ENCODE measurements around the gene KIAA0586. TPM values are rescaled to one million over a fixed set of nuclear protein-coding genes. Genes with fewer than 3 reads are reported as not detected.
A peak's percentile ranks its signal among the peaks of the same experiment; 100 is the strongest.

KIAA0586 gene
- total RNA-seq, 1 experiment from 2014 or later: 6.4 TPM

- in situ Hi-C loops (cut with HindIII; ENCODE audit: low pct_unique_long_range_greater_than_20kb, low sequenced_read_pairs): no loop called here
- no peak for DNase-seq (ENCODE audit: low read depth)
These were observed 105.9 kb downstream of the KIAA0586 start for GRCh38 chr14:58533446-58533845.

- in situ Hi-C loops (cut with HindIII; ENCODE audit: low pct_unique_long_range_greater_than_20kb, low sequenced_read_pairs): no loop called here
- no peak for DNase-seq (ENCODE audit: low read depth)
These were observed 107.5 kb downstream of the KIAA0586 start for GRCh38 chr14:58535044-58535443.

- in situ Hi-C loops (cut with HindIII; ENCODE audit: low pct_unique_long_range_greater_than_20kb, low sequenced_read_pairs): no loop called here
- DNase-seq (ENCODE audit: low read depth): no peak
These were observed 109.5 kb downstream of the KIAA0586 start for GRCh38 chr14:58537004-58537403.

GRCh38 chr14:58540749-58541632 is 113.5 kb downstream of the KIAA0586 start:
- in situ Hi-C loops (cut with HindIII; ENCODE audit: low pct_unique_long_range_greater_than_20kb, low sequenced_read_pairs): no loop called here
- no peak for DNase-seq (ENCODE audit: low read depth)

- in situ Hi-C loops (cut with HindIII; ENCODE audit: low pct_unique_long_range_greater_than_20kb, low sequenced_read_pairs): no loop called here
- no peak for DNase-seq (ENCODE audit: low read depth)
These were observed 114.1 kb downstream of the KIAA0586 start for GRCh38 chr14:58541633-58542022.

GRCh38 chr14:58543253-58543652 is 115.7 kb downstream of the KIAA0586 start:
- no peak for DNase-seq (ENCODE audit: low read depth)
- in situ Hi-C loops (cut with HindIII; ENCODE audit: low pct_unique_long_range_greater_than_20kb, low sequenced_read_pairs): no loop called here

GRCh38 chr14:58547649-58548048 is 120.1 kb downstream of the KIAA0586 start:
- in situ Hi-C loops (cut with HindIII; ENCODE audit: low pct_unique_long_range_greater_than_20kb, low sequenced_read_pairs): no loop called here
- no peak for DNase-seq (ENCODE audit: low read depth)

GRCh38 chr14:58549105-58549757 is 121.7 kb downstream of the KIAA0586 start:
- DNase-seq (ENCODE audit: low read depth): no peak
- in situ Hi-C loops (cut with HindIII; ENCODE audit: low pct_unique_long_range_greater_than_20kb, low sequenced_read_pairs): no loop called here

- DNase-seq (ENCODE audit: low read depth): no peak
- in situ Hi-C loops (cut with HindIII; ENCODE audit: low pct_unique_long_range_greater_than_20kb, low sequenced_read_pairs): no loop called here
These were observed 126.4 kb downstream of the KIAA0586 start for GRCh38 chr14:58553959-58554358.

- in situ Hi-C loops (cut with HindIII; ENCODE audit: low pct_unique_long_range_greater_than_20kb, low sequenced_read_pairs): no loop called here
- no peak for DNase-seq (ENCODE audit: low read depth)
These were observed 128.1 kb downstream of the KIAA0586 start for GRCh38 chr14:58555647-58556046.

- in situ Hi-C loops (cut with HindIII; ENCODE audit: low pct_unique_long_range_greater_than_20kb, low sequenced_read_pairs): no loop called here
- no peak for DNase-seq (ENCODE audit: low read depth)
These were observed 129.7 kb downstream of the KIAA0586 start for GRCh38 chr14:58557242-58557641.

GRCh38 chr14:58560208-58560607 is 132.7 kb downstream of the KIAA0586 start:
- in situ Hi-C loops (cut with HindIII; ENCODE audit: low pct_unique_long_range_greater_than_20kb, low sequenced_read_pairs): no loop called here

GRCh38 chr14:58562141-58562540 is 134.6 kb downstream of the KIAA0586 start:
- DNase-seq (ENCODE audit: low read depth): no peak
- in situ Hi-C loops (cut with HindIII; ENCODE audit: low pct_unique_long_range_greater_than_20kb, low sequenced_read_pairs): no loop called here

More at GRCh38 chr14:58560208-58560607, 132.7 kb downstream of the KIAA0586 start:
- no peak for DNase-seq (ENCODE audit: low read depth)

GRCh38 chr14:58563978-58564377 is 136.5 kb downstream of the KIAA0586 start:
- DNase-seq (ENCODE audit: low read depth): no peak
- in situ Hi-C loops (cut with HindIII; ENCODE audit: low pct_unique_long_range_greater_than_20kb, low sequenced_read_pairs): no loop called here

- DNase-seq (ENCODE audit: low read depth): no peak
- in situ Hi-C loops (cut with HindIII; ENCODE audit: low pct_unique_long_range_greater_than_20kb, low sequenced_read_pairs): no loop called here
These were observed 138.3 kb downstream of the KIAA0586 start for GRCh38 chr14:58565832-58566231.

- no peak for DNase-seq (ENCODE audit: low read depth)
- in situ Hi-C loops (cut with HindIII; ENCODE audit: low pct_unique_long_range_greater_than_20kb, low sequenced_read_pairs): no loop called here
These were observed 139.5 kb downstream of the KIAA0586 start for GRCh38 chr14:58566979-58567378.

GRCh38 chr14:58568322-58568721 is 140.8 kb downstream of the KIAA0586 start:
- no peak for DNase-seq (ENCODE audit: low read depth)
- in situ Hi-C loops (cut with HindIII; ENCODE audit: low pct_unique_long_range_greater_than_20kb, low sequenced_read_pairs): no loop called here

GRCh38 chr14:58571256-58571655 is 143.7 kb downstream of the KIAA0586 start:
- DNase-seq (ENCODE audit: low read depth): no peak
- in situ Hi-C loops (cut with HindIII; ENCODE audit: low pct_unique_long_range_greater_than_20kb, low sequenced_read_pairs): no loop called here

GRCh38 chr14:58571769-58572472 is 144.4 kb downstream of the KIAA0586 start:
- in situ Hi-C loops (cut with HindIII; ENCODE audit: low pct_unique_long_range_greater_than_20kb, low sequenced_read_pairs): no loop called here
- peak; percentile 4 for DNase-seq (ENCODE audit: low read depth)
